WTC11 (cell line): ENCODE measurements around the gene ABHD15. TPM values are rescaled to one million over a fixed set of nuclear protein-coding genes. Genes with fewer than 3 reads are reported as not detected.

ENCODE experiments used
- ATAC-seq: fragments of 200-7000 bp; cut with Tn5 transposase; 2 replicates; pipeline ENCODE4 v1.10.0; 2021; ENCODE audit warnings: mild to moderate bottlenecking, moderate library complexity
- CTCF ChIA-PET: fragments of 300-600 bp; sonication (Branson Sonifier 250); formaldehyde crosslinking; loops from one replicate; lab custom pipeline; 2021; ENCODE audit warnings: antibody characterized with exemption; lab: Charles Lee
- POLR2A ChIA-PET: fragments of 350-600 bp; sonication (Branson Sonifier 250); formaldehyde crosslinking; loops from one replicate; lab custom pipeline; 2021; ENCODE audit warnings: antibody characterized with exemption; lab: Charles Lee
- DNase-seq: peaks from one replicate; pipeline ENCODE4 v3.0.0; 2021; ENCODE audit warnings: low spot score
- H3K27ac Mint-ChIP-seq: 2 replicates; pipeline ENCODE4 v1.8.0; 2021; ENCODE audit warnings: mixed read lengths
- H3K27me3 Mint-ChIP-seq: 2 replicates; pipeline ENCODE4 v1.8.0; 2021; ENCODE audit warnings: low read depth, mild to moderate bottlenecking, moderate library complexity, mixed read lengths
- H3K36me3 Mint-ChIP-seq: 2 replicates; pipeline ENCODE4 v1.8.0; 2021; ENCODE audit warnings: mixed read lengths
- H3K4me1 Mint-ChIP-seq: 2 replicates; pipeline ENCODE4 v1.8.0; 2022; ENCODE audit warnings: mixed read lengths
- H3K4me3 Mint-ChIP-seq: 2 replicates; pipeline ENCODE4 v1.8.0; 2021; ENCODE audit warnings: mild to moderate bottlenecking, moderate library complexity, mixed read lengths
- H3K9me3 Mint-ChIP-seq: 2 replicates; pipeline ENCODE4 v1.8.0; 2021; ENCODE audit warnings: mixed read lengths
- E2F1 ChIP-seq: sonication (generic); formaldehyde crosslinking; IDR thresholded peaks from 2 replicates; pipeline ENCODE4 v1.8.0; 2022; ENCODE audit warnings: mild to moderate bottlenecking, missing genetic modification reagents
- E2F4 ChIP-seq: sonication (generic); formaldehyde crosslinking; IDR thresholded peaks from 2 replicates; pipeline ENCODE4 v1.8.1; 2022; ENCODE audit warnings: low read depth, mild to moderate bottlenecking, moderate library complexity, missing genetic modification reagents, borderline replicate concordance
- FOXK1 ChIP-seq: sonication (generic); formaldehyde crosslinking; IDR thresholded peaks from 2 replicates; pipeline ENCODE4 v1.8.0; 2022; ENCODE audit warnings: mild to moderate bottlenecking, moderate library complexity, missing genetic modification reagents
- HMGA2 ChIP-seq: fragments of 250-450 bp; sonication (Bioruptor Pico); IDR thresholded peaks from 2 replicates; pipeline ENCODE4 v1.4.0; 2021; ENCODE audit warnings: mild to moderate bottlenecking, moderate library complexity
- IRF1 ChIP-seq: sonication (generic); formaldehyde crosslinking; IDR thresholded peaks from 2 replicates; pipeline ENCODE4 v1.8.0; 2023; ENCODE audit warnings: missing genetic modification reagents
- RORB ChIP-seq: fragments of 250-450 bp; sonication (Bioruptor Pico); IDR thresholded peaks from 2 replicates; pipeline ENCODE4 v1.9.0; 2021; ENCODE audit warnings: mild to moderate bottlenecking
- ZBTB43 ChIP-seq: sonication (generic); formaldehyde crosslinking; IDR thresholded peaks from 2 replicates; pipeline ENCODE4 v1.8.1; 2023; ENCODE audit warnings: mild to moderate bottlenecking, missing genetic modification reagents
- ZNF219 ChIP-seq: sonication (generic); formaldehyde crosslinking; IDR thresholded peaks from 2 replicates; pipeline ENCODE4 v1.8.0; 2023; ENCODE audit warnings: missing genetic modification reagents, mild to moderate bottlenecking, borderline replicate concordance
- ZNF425 ChIP-seq: fragments of 250-450 bp; sonication (Bioruptor Pico); conservative IDR thresholded peaks from 2 replicates; pipeline ENCODE4 v1.9.0; 2021; ENCODE audit warnings: mild to moderate bottlenecking
- ZNF512 ChIP-seq: sonication (generic); formaldehyde crosslinking; IDR thresholded peaks from 2 replicates; pipeline ENCODE4 v1.8.1; 2022; ENCODE audit warnings: missing genetic modification reagents, borderline replicate concordance
- ZNF671 ChIP-seq: fragments of 250-450 bp; sonication (Bioruptor Pico); IDR thresholded peaks from 2 replicates; pipeline ENCODE4 v1.8.0; 2021; ENCODE audit warnings: mild to moderate bottlenecking
- total RNA-seq: library from RNA; stranded (reverse); gene quantifications from 3 replicates; pipeline ENCODE4 v1.2.3, GENCODE V29; 2021

ABHD15 gene
- total RNA-seq, 1 experiment from 2014 or later, result 2.8 TPM

- Mint-ChIP-seq H3K9me3 (no peaks in the 10 kb centered on the region), H3K27me3 (peaks cover 17% of the 10 kb centered on the region), H3K27ac (no peak overlapping the region), H3K36me3 (peaks cover 10% of the 10 kb centered on the region; the same call in 1 of the 2 replicates), H3K4me1 (peaks cover 10% of the 10 kb centered on the region), H3K4me3 (no peak overlapping the region)
- CTCF ChIA-PET, result interaction anchor here (0.9 to 11.4 kb wide), 16 partner anchors 9 to 481 kb away, joined by 3 to 112 read pairs (median 5); partner anchors contain the start of genes ANKRD13B and CORO6
- peak; percentile 3 for ATAC-seq
- POLR2A ChIA-PET, result interaction anchor here (0.8 kb wide), 1 partner anchor 22 kb away, joined by 3 read pairs; no protein-coding TSS in a partner anchor
- no peak for TF ChIP-seq ZNF425
- 0 out of 2 replicates have a peak, but pooled peaks have one; percentile 41 for TF ChIP-seq FOXK1 (CRISPR knock-in tag)
- no peak for TF ChIP-seq HMGA2 (CRISPR knock-in tag)
- TF ChIP-seq ZNF512 (CRISPR knock-in tag), result 0 out of 2 replicates have a peak, but pooled peaks have one; percentile 0
- no peak for TF ChIP-seq RORB
- DNase-seq, result peak; percentile 26
Measured at GRCh38 chr17:29571883-29572681, 5.2 kb upstream of the ABHD15 start.

- Mint-ChIP-seq H3K4me3 (no peak overlapping the region), H3K36me3 (peaks cover 10% of the 10 kb centered on the region; the same call in 1 of the 2 replicates), H3K27me3 (peaks cover 18% of the 10 kb centered on the region), H3K27ac (no peak overlapping the region), H3K9me3 (no peaks in the 10 kb centered on the region), H3K4me1 (peaks cover 10% of the 10 kb centered on the region)
- ChIA-PET POLR2A (interaction anchor here (0.8 kb wide), 1 partner anchor 22 kb away, joined by 3 read pairs; no protein-coding TSS in a partner anchor), CTCF (interaction anchor here (0.6 to 11.4 kb wide), 9 partner anchors 10 to 202 kb away, joined by 3 to 112 read pairs (median 11); partner anchors contain the start of gene ANKRD13B)
- peak; percentile 7 for DNase-seq
- no peak for TF ChIP-seq ZNF219 (CRISPR knock-in tag)
- TF ChIP-seq E2F4 (CRISPR knock-in tag), result no peak
- no peak for TF ChIP-seq E2F1 (CRISPR knock-in tag)
- TF ChIP-seq ZNF671 (CRISPR knock-in tag), result no peak
- TF ChIP-seq IRF1 (CRISPR knock-in tag), result no peak
- TF ChIP-seq ZBTB43 (CRISPR knock-in tag), result no peak
- ATAC-seq, result no peak
Measured at GRCh38 chr17:29571486-29571882, 4.6 kb upstream of the ABHD15 start.
